ENCODE measurements around the gene CFB. TPM values are rescaled to one million over a fixed set of nuclear protein-coding genes. Genes with fewer than 3 reads are reported as not detected.

CFB gene
- total and polyA plus RNA-seq, 9 of the 15 experiments (the other 6 are each of a cell fraction or from before 2014, with no cell fraction given): 0.08 to 0.91 (median 0.22) TPM; not detected in 4

DNA sequence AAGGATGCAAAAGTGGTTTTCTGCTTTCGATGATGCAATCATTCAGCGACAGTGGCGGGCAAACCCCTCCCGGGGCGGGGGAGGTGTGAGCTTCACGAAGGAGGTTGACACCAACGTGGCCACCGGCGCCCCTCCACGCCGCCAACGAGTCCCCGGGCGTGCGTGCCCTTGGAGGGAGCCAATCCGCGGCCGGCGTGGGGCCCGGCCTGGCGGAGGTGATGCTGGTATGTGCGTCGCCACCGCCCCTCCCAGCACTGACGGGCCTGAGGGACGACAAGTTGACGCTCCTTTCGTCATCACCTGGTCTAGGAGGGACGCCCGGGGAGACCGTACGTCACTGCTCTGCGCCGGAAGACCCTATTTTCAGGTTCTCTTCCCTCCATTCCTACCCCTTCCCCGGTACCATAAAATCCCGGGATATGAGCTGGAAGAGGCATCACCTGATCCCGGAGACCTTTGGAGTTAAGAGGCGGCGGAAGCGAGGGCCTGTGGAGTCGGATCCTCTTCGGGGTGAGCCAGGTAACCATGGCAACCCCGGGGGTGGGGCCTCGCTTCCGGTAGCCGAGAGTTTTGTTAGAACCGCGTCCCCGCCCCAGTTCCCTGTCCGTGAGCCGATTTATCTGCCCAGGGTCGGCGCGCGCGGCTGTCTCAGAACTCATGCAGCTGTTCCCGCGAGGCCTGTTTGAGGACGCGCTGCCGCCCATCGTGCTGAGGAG, 26.3 kb downstream of the CFB start, which contains the start of gene DXO (continued):
- no peak for TF ChIP-seq POU5F1 (IDR thresholded peaks at IDR 0.05; ENCODE audit: borderline replicate concordance, low read depth, low read length, partially characterized antibody)
- TF ChIP-seq, protein P1, sequence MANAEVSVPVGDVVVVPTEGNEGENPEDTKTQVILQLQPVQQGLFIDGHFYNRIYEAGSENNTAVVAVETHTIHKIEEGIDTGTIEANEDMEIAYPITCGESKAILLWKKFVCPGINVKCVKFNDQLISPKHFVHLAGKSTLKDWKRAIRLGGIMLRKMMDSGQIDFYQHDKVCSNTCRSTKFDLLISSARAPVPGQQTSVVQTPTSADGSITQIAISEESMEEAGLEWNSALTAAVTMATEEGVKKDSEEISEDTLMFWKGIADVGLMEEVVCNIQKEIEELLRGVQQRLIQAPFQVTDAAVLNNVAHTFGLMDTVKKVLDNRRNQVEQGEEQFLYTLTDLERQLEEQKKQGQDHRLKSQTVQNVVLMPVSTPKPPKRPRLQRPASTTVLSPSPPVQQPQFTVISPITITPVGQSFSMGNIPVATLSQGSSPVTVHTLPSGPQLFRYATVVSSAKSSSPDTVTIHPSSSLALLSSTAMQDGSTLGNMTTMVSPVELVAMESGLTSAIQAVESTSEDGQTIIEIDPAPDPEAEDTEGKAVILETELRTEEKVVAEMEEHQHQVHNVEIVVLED (CRISPR knock-in tag; IDR thresholded peaks at IDR 0.05): peak; percentile 90
- TF ChIP-seq JUND (IDR thresholded peaks at IDR 0.05; ENCODE audit: borderline replicate concordance, low read depth, low read length): no peak
- peak; percentile 99; the same call in 2 of the 3 replicates for TF ChIP-seq JUND (tag; IDR thresholded peaks at IDR 0.05; ENCODE audit: borderline replicate concordance, low read depth, low read length)
- no peak for TF ChIP-seq ZKSCAN3 (CRISPR knock-in tag; IDR thresholded peaks at IDR 0.05)
- TF ChIP-seq, protein P2, sequence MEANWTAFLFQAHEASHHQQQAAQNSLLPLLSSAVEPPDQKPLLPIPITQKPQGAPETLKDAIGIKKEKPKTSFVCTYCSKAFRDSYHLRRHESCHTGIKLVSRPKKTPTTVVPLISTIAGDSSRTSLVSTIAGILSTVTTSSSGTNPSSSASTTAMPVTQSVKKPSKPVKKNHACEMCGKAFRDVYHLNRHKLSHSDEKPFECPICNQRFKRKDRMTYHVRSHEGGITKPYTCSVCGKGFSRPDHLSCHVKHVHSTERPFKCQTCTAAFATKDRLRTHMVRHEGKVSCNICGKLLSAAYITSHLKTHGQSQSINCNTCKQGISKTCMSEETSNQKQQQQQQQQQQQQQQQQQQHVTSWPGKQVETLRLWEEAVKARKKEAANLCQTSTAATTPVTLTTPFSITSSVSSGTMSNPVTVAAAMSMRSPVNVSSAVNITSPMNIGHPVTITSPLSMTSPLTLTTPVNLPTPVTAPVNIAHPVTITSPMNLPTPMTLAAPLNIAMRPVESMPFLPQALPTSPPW (CRISPR knock-in tag; IDR thresholded peaks at IDR 0.05): peak; percentile 97
- TF ChIP-seq, protein P3, sequence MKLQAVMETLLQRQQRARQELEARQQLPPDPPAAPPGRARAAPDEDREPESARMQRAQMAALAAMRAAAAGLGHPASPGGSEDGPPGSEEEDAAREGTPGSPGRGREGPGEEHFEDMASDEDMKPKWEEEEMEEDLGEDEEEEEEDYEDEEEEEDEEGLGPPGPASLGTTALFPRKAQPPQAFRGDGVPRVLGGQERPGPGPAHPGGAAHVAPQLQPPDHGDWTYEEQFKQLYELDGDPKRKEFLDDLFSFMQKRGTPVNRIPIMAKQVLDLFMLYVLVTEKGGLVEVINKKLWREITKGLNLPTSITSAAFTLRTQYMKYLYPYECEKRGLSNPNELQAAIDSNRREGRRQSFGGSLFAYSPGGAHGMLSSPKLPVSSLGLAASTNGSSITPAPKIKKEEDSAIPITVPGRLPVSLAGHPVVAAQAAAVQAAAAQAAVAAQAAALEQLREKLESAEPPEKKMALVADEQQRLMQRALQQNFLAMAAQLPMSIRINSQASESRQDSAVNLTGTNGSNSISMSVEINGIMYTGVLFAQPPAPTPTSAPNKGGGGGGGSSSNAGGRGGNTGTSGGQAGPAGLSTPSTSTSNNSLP (IDR thresholded peaks at IDR 0.05; ENCODE audit: borderline replicate concordance, low read depth, low read length): no peak
- TF ChIP-seq, protein P4, sequence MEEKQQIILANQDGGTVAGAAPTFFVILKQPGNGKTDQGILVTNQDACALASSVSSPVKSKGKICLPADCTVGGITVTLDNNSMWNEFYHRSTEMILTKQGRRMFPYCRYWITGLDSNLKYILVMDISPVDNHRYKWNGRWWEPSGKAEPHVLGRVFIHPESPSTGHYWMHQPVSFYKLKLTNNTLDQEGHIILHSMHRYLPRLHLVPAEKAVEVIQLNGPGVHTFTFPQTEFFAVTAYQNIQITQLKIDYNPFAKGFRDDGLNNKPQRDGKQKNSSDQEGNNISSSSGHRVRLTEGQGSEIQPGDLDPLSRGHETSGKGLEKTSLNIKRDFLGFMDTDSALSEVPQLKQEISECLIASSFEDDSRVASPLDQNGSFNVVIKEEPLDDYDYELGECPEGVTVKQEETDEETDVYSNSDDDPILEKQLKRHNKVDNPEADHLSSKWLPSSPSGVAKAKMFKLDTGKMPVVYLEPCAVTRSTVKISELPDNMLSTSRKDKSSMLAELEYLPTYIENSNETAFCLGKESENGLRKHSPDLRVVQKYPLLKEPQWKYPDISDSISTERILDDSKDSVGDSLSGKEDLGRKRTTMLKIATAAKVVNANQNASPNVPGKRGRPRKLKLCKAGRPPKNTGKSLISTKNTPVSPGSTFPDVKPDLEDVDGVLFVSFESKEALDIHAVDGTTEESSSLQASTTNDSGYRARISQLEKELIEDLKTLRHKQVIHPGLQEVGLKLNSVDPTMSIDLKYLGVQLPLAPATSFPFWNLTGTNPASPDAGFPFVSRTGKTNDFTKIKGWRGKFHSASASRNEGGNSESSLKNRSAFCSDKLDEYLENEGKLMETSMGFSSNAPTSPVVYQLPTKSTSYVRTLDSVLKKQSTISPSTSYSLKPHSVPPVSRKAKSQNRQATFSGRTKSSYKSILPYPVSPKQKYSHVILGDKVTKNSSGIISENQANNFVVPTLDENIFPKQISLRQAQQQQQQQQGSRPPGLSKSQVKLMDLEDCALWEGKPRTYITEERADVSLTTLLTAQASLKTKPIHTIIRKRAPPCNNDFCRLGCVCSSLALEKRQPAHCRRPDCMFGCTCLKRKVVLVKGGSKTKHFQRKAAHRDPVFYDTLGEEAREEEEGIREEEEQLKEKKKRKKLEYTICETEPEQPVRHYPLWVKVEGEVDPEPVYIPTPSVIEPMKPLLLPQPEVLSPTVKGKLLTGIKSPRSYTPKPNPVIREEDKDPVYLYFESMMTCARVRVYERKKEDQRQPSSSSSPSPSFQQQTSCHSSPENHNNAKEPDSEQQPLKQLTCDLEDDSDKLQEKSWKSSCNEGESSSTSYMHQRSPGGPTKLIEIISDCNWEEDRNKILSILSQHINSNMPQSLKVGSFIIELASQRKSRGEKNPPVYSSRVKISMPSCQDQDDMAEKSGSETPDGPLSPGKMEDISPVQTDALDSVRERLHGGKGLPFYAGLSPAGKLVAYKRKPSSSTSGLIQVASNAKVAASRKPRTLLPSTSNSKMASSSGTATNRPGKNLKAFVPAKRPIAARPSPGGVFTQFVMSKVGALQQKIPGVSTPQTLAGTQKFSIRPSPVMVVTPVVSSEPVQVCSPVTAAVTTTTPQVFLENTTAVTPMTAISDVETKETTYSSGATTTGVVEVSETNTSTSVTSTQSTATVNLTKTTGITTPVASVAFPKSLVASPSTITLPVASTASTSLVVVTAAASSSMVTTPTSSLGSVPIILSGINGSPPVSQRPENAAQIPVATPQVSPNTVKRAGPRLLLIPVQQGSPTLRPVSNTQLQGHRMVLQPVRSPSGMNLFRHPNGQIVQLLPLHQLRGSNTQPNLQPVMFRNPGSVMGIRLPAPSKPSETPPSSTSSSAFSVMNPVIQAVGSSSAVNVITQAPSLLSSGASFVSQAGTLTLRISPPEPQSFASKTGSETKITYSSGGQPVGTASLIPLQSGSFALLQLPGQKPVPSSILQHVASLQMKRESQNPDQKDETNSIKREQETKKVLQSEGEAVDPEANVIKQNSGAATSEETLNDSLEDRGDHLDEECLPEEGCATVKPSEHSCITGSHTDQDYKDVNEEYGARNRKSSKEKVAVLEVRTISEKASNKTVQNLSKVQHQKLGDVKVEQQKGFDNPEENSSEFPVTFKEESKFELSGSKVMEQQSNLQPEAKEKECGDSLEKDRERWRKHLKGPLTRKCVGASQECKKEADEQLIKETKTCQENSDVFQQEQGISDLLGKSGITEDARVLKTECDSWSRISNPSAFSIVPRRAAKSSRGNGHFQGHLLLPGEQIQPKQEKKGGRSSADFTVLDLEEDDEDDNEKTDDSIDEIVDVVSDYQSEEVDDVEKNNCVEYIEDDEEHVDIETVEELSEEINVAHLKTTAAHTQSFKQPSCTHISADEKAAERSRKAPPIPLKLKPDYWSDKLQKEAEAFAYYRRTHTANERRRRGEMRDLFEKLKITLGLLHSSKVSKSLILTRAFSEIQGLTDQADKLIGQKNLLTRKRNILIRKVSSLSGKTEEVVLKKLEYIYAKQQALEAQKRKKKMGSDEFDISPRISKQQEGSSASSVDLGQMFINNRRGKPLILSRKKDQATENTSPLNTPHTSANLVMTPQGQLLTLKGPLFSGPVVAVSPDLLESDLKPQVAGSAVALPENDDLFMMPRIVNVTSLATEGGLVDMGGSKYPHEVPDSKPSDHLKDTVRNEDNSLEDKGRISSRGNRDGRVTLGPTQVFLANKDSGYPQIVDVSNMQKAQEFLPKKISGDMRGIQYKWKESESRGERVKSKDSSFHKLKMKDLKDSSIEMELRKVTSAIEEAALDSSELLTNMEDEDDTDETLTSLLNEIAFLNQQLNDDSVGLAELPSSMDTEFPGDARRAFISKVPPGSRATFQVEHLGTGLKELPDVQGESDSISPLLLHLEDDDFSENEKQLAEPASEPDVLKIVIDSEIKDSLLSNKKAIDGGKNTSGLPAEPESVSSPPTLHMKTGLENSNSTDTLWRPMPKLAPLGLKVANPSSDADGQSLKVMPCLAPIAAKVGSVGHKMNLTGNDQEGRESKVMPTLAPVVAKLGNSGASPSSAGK (IDR thresholded peaks at IDR 0.05): peak; percentile 84
